Stimulated activated CD8-positive, alpha-beta memory T cell treated with anti-CD3 and anti-CD28 coated beads, Interleukin-15, amount 100 ng/mL, for 4 hours (primary cell): ENCODE results near the gene WWOX.
"Not testable (repeated sequence)": the region's sequence is repeated elsewhere in the genome, so short reads cannot be mapped to it uniquely, and the experiment has no call there.

Experiments
- DNase-seq, 2 donors: peaks; one replicate each; pipeline ENCODE4 v3.0.0-alpha.2; 2020; ENCODE audit warnings: low read depth in 2 of 2

Gene WWOX

GRCh38 chr16:79021991-79022630 is 922.7 kb downstream of the WWOX start:
- DNase-seq = no peak

GRCh38 chr16:79026117-79026516 is 926.7 kb downstream of the WWOX start:
- no peak for DNase-seq

DNA sequence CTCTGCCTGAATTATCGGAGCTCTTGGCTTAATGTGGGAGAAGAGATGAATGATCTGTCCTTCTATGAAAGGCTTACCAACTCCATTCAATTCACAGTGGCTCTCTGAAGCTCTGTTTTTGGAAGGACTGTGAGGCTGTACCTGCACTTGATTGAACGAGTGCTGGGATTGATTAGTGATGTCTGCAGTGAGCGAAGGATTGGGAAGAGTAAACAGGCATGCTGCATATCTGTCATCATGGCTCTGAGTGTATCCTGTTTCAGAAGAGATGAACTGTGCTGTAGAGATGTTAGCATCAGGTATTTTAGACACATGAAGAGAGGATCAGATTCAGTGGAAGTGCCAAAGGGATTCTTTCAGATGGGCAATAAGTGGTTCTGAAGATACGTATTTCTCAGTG is 937.1 kb downstream of the WWOX start:
- no peak for DNase-seq

DNA sequence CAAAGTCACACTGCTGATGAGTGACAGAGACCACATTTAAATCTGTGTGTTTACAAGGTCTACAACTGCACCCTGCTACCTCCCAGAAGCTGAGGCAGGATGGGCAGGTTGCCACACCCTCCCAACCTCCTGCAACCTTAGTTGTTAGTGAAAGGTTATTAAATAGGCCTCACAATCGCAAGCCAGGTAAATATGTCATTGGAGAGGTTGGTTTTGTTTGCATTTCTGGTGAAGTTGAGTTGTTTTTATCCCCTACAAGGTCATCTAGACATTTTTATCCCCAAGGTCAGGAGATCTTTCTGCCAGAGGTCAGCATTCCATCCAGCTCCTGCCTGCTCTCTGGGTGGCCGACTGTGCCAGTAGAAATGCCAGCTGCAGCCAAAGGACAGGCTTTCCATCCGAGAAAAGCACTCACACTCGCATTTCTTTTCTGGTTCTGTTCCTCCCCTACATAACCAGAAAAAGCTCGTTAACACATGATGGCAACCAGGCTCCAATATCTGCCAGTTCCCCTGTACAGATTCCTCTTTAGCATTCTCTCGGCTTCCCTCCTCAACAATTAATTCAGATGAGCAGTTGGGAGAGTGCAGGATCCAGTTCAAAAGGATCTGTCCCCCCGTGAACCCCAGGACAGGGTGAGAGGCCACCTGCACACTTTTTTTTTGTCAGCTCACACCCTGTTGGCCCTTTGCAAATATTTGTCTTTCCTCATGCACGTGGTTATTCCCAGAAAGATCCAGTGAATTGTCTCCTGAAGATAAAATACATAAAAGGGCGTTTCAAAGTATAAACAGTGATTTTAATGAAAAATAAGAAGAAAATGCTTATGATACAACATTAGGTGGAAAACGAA is 938.3 kb downstream of the WWOX start:
- DNase-seq = no peak

DNA sequence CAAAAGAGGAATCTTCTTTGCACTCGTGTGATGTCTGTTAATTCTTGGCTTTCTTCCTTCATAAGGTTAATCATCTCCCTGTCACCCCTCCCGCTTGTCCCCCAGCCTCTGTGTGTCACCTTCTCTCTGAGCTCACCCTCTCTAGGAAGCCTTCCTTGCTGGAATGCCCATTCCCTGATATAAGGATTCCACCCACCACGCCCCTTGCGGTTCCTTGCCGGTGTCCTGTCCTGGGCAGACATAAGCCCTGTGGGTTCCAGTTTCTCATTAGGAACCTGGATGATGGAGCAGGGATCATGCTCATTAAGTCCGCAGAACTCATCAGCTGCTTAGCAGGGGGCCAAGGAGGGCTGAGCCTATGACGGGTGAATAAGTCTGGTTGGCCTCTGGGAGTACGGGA is 941.8 kb downstream of the WWOX start:
- no peak for DNase-seq

- DNase-seq = no peak
Observed at GRCh38 chr16:79042141-79042540, 942.7 kb downstream of the WWOX start.

- no peak for DNase-seq
Observed at GRCh38 chr16:79042886-79043285, 943.4 kb downstream of the WWOX start.

GRCh38 chr16:79045191-79045590 is 945.7 kb downstream of the WWOX start:
- no peak for DNase-seq

DNA sequence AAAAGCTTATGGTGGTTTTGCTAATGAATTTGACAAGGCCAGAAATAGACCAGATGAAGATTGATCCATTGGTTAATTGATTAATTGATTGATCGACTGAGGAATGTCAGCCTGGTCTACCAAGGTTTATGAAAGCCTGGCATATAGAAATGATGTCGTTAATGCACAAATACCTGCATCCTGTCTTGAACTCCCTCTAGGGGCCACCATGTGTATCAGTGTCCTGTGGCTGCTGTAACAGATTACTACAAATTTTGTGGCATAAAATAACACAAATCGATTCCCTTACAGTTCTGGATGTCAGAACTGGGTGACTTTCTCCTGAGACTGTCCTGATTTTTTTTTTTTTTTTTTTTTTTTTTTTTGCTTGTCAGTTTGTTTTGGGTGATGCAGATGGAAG is 947.9 kb downstream of the WWOX start:
- DNase-seq = no peak

DNA sequence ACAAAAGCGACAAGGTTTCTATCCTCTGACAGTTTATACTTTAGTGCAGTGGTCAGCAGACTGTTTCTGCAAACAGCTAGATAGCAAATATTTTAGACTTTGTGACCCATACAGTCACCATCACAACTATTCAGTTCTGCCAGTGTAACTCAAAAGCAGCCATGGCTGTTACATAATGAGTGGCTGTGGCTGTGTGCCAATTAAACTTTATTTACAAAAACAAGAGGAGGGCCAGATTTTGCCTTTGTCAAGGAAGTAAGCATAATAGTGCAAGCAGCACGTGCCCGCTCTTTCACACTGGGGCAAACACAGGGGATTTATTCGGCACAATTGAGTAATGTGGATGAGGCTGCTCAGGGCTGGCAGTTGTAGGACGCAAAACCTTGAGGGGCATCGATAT is 949.6 kb downstream of the WWOX start:
- DNase-seq = no peak

GRCh38 chr16:79050063-79050462 is 950.6 kb downstream of the WWOX start:
- DNase-seq = no peak

- DNase-seq = no peak
Observed at GRCh38 chr16:79051313-79051712, 951.9 kb downstream of the WWOX start.

DNA sequence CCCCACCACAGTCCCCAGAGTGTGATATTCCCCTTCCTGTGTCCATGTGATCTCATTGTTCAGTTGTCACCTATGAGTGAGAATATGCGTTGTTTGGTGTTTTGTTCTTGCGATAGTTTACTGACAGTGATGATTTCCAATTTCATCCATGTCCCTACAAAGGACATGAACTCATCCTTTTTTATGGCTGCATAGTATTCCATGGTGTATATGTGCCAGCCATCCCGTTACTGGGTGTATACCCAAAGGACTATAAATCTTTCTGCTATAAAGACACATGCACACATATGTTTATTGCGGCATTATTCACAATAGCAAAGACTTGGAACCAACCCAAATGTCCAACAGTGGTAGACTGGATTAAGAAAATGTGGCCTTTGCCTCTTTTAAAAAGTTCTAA is 952.7 kb downstream of the WWOX start:
- not testable (repeated sequence) for DNase-seq

- DNase-seq = no peak
Observed at GRCh38 chr16:79053577-79053976, 954.1 kb downstream of the WWOX start.

DNA sequence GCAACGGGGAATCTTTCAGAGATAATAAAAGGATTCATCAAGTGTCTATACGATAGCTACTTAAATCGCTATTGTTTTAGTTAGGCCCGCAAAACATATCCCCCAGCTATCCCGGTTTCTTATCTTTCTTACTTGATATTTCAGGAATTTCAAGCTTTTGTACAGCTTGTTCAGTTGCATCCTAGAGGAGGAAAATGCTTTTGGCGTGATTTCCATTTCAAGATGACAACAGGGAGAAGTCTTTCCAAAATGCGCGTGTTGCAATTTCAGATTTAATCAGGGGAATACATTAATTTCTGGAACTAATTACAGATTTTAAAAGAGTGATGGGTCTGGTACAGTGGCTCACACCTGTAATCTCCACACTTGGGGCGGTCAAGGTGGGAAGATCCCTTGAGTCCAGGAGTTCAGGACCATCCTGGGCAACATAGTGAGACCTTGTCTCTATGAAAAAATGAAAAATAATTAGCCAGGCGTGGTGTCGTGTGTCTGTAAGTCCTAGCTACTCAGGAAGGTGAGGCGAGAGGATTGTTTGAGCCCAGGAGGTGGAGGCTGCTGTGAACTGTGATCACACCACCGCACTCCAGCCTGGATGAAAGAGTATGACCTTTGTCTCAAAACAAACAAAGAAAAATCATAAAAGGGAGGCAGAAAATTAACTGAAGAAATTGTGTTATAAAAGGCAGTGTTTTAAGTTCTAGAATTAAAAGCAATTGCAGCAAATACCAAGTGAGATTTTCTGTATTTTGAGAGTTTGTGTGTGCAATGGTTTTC is 954.9 kb downstream of the WWOX start:
- DNase-seq = no peak

DNA sequence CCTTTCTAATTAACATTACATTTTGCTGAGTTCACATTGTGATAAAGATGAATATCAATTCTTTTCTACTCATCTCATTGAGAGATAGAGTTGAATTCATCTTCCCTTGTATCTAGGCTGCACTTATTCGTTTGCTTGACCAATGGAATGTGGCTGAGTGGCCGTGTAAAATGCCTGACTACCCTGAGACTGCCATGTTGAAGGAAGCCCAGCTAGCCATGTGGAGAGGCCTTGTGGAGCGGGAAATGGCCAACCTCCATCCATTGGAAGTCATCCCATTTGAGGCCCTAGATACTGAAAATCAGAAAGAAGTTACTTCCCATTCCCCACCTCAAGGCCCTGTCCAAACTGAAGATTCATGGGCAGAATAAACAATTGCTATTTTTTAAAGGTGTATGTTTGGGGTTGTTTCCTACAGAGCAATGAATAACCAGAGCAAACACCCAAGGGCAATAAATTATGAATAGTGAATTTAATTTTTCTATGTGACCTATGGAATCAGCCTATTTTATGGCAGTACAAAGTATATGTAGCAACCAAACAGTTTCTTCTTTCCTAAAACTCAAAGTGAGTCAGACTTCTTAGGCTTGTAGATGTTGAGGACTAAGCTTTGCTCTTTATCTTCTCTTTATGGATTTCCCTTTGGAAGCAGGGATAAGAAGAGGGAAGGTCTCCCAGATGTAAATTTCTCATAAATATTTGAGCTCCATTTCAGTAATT is 956.0 kb downstream of the WWOX start:
- no peak for DNase-seq

GRCh38 chr16:79061181-79061580 is 961.7 kb downstream of the WWOX start:
- no peak for DNase-seq

- DNase-seq = no peak
Observed at GRCh38 chr16:79062336-79062735, 962.9 kb downstream of the WWOX start.

- no peak for DNase-seq
Observed at GRCh38 chr16:79062821-79063220, 963.4 kb downstream of the WWOX start.

DNA sequence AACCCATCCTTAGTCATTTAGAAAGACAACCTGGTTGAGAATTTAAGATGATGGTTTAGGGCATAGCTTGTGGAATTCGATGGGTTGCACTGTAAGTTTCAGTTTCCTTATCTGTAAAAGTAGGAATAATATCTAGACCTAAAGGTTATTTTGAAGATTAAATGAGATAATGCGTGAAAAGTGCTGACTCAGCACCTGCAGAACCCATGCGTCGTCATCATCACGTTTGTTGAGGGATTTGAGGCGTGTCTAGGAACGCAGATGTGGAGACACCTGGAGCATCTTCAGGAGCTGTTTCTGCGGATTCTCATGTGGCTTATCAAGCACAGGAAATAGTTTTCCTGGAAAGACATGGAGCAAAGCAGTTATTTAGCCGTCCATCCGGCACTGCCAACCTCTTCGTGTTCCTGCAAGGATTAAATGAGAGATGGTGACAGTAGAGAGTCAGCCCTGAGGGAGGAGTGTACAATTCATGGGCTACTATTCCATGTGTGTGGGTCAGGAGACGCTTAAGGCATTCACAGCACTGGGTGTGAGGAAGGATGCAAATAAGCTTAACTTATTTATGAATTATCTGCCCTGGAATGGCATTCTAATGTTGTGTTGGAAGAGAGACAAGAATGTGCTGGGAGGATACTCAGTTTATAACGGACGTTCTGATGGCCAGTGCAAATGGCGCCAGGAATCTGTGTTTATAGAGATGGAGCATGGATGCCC is 965.0 kb downstream of the WWOX start:
- DNase-seq = no peak

DNA sequence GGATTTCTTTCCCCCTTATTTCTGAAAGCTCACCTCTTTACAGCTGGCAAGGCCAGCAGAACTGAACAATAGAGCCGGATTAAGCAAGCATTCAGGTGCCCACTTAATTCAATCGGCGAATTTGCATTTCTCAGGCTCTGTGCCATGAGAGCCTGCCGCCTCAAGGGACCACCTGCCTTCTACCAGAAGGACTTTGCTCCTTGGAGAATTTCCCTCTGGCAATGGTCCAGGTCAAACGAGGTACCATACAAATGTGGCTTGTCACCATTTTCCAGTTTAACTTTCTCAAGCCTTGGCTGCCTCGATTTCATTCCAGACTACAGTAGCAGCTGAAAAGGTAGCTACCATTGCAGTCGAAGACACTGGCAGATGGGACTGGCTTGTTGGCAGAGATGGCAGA is 967.1 kb downstream of the WWOX start:
- DNase-seq = no peak
